Measurements from ENCODE around the gene LANCL2. TPM values are rescaled to one million over a fixed set of nuclear protein-coding genes. Genes with fewer than 3 reads are reported as not detected.

Gene LANCL2
- total RNA-seq, 2 donors from 2014 or later = 6.6 to 11.4 TPM

- H3K27me3 ChIP-seq (replicated peaks; ENCODE audit: insufficient read depth) = no peaks in the 10 kb centered on the region
- ATAC-seq (ENCODE audit: insufficient number of reproducible peaks, low FRiP score, low read depth) (no peak), DNase-seq (ENCODE audit: low spot score) (no peak)
- H3K36me3 ChIP-seq = no peaks in the 10 kb centered on the region
- H3K4me1 ChIP-seq (ENCODE audit: control insufficient read depth in 1 of 2, low read depth in 2 of 2) = peaks cover 12 to 17% of the 10 kb centered on the region in 2 donors
- H3K9me3 ChIP-seq = no peaks in the 10 kb centered on the region
- TF ChIP-seq CTCF (IDR thresholded peaks at IDR 0.05) = no peak
- H3K4me3 ChIP-seq = no peak overlapping the region
- H3K27ac ChIP-seq = no peak overlapping the region
Observed at GRCh38 chr7:55362927-55363326, 2.2 kb upstream of the LANCL2 start.

- peaks cover 12 to 17% of the 10 kb centered on the region in 2 donors for H3K4me1 ChIP-seq (ENCODE audit: control insufficient read depth in 1 of 2, low read depth in 2 of 2)
- H3K27me3 ChIP-seq (replicated peaks; ENCODE audit: insufficient read depth) = no peaks in the 10 kb centered on the region
- no peak overlapping the region for H3K27ac ChIP-seq
- H3K4me3 ChIP-seq = no peak overlapping the region
- DNase-seq (ENCODE audit: low spot score) (no peak), ATAC-seq (ENCODE audit: insufficient number of reproducible peaks, low FRiP score, low read depth) (no peak)
- no peaks in the 10 kb centered on the region for H3K9me3 ChIP-seq
- H3K36me3 ChIP-seq = no peaks in the 10 kb centered on the region
- no peak for TF ChIP-seq CTCF (IDR thresholded peaks at IDR 0.05)
Observed at GRCh38 chr7:55363386-55364170, 1.6 kb upstream of the LANCL2 start.

GRCh38 chr7:55365675-55366460 lies 731 bp downstream of the LANCL2 start:
- Histone ChIP-seq H3K27me3 (replicated peaks; ENCODE audit: insufficient read depth) (no peaks in the 10 kb centered on the region), H3K9me3 (no peaks in the 10 kb centered on the region), H3K4me1 (ENCODE audit: control insufficient read depth in 1 of 2, low read depth in 2 of 2) (peaks cover 12 to 17% of the 10 kb centered on the region in 2 donors), H3K36me3 (no peaks in the 10 kb centered on the region), H3K4me3 (peak overlapping the region; percentile 97), H3K27ac (peak overlapping the region; percentile 98 to 99)
- peak; percentile 73 for DNase-seq (ENCODE audit: low spot score)
- ATAC-seq (ENCODE audit: insufficient number of reproducible peaks, low FRiP score, low read depth) = peak; percentile 97
- TF ChIP-seq CTCF (IDR thresholded peaks at IDR 0.05) = peak; percentile 40

- Histone ChIP-seq H3K4me3 (peak overlapping the region; percentile 97), H3K27me3 (replicated peaks; ENCODE audit: insufficient read depth) (no peaks in the 10 kb centered on the region), H3K4me1 (ENCODE audit: control insufficient read depth in 1 of 2, low read depth in 2 of 2) (peaks cover 12 to 17% of the 10 kb centered on the region in 2 donors), H3K9me3 (no peaks in the 10 kb centered on the region), H3K27ac (peak overlapping the region; percentile 98 to 99), H3K36me3 (no peaks in the 10 kb centered on the region)
- no peak for TF ChIP-seq CTCF (IDR thresholded peaks at IDR 0.05)
- ATAC-seq (ENCODE audit: insufficient number of reproducible peaks, low FRiP score, low read depth) = peak; percentile 28
- DNase-seq (ENCODE audit: low spot score) = no peak
Observed at GRCh38 chr7:55366461-55367070, 1.4 kb downstream of the LANCL2 start.
